Neural cell (in vitro differentiated cells): ENCODE measurements around the gene ZC3H14. TPM values are rescaled to one million over a fixed set of nuclear protein-coding genes. Genes with fewer than 3 reads are reported as not detected.

ENCODE experiments used
- H2AFZ ChIP-seq: fragments of 200-600, 300-800 bp; sonication (generic), shearing (Covaris generic); 2 replicates; pipeline ENCODE4 v1.6.0; 2014; ENCODE audit warnings: low read depth, mild to moderate bottlenecking, antibody characterized with exemption, low read length, moderate library complexity
- H3F3A ChIP-seq: fragments of 200-600 bp; shearing (Covaris generic); 2 replicates; pipeline ENCODE4 v1.6.1; 2016; ENCODE audit warnings: mild to moderate bottlenecking, moderate library complexity, mixed read lengths, antibody characterized with exemption, low read length; ENCODE audit not compliant: insufficient read depth, poor library complexity, severe bottlenecking
- H3K27ac ChIP-seq: fragments of 200-600, 300-800 bp; sonication (generic), shearing (Covaris generic); 2 replicates; pipeline ENCODE4 v1.5.1; 2014; ENCODE audit warnings: mild to moderate bottlenecking, low read length, moderate library complexity
- H3K27me3 ChIP-seq: fragments of 300-800, 200-600 bp; sonication (generic), shearing (Covaris generic); 2 replicates; pipeline ENCODE4 v1.6.0; 2014; ENCODE audit warnings: mild to moderate bottlenecking, low read depth, low read length, moderate library complexity; ENCODE audit not compliant: insufficient read depth
- H3K36me3 ChIP-seq: fragments of 300-800, 200-600 bp; sonication (generic), shearing (Covaris generic); 2 replicates; pipeline ENCODE4 v1.5.1; 2014; ENCODE audit warnings: mild to moderate bottlenecking, antibody characterized with exemption, low read length, moderate library complexity; ENCODE audit not compliant: insufficient read depth
- H3K4me2 ChIP-seq: fragments of 300-800, 200-600 bp; sonication (generic), shearing (Covaris generic); 2 replicates; pipeline ENCODE4 v1.6.0; 2014; ENCODE audit warnings: mild to moderate bottlenecking, low read length
- H3K4me3 ChIP-seq: fragments of 300-800, 200-600 bp; sonication (generic), shearing (Covaris generic); 2 replicates; pipeline ENCODE4 v1.5.1; 2014; ENCODE audit warnings: mild to moderate bottlenecking, low read length, moderate library complexity
- H3K79me2 ChIP-seq: fragments of 200-600 bp; shearing (Covaris generic); replicated peaks from 2 replicates; pipeline ENCODE4 v1.6.0; 2014; ENCODE audit warnings: mild to moderate bottlenecking, low read length, moderate library complexity; ENCODE audit not compliant: insufficient read depth
- H3K9ac ChIP-seq: fragments of 300-800, 200-600 bp; sonication (generic), shearing (Covaris generic); 2 replicates; pipeline ENCODE4 v1.6.1; 2016; ENCODE audit warnings: mild to moderate bottlenecking, low read length, mixed read lengths
- H3K9me2 ChIP-seq: fragments of 200-600 bp; shearing (Covaris generic); 2 replicates; pipeline ENCODE4 v1.6.1; 2016; ENCODE audit warnings: mild to moderate bottlenecking, low read length, mixed read lengths; ENCODE audit not compliant: insufficient read depth
- H3K9me3 ChIP-seq: fragments of 200-600, 300-800 bp; sonication (generic), shearing (Covaris generic); 2 replicates; pipeline ENCODE4 v1.6.1; 2016; ENCODE audit warnings: mild to moderate bottlenecking, mixed run types, low read length, moderate library complexity, mixed read lengths
- H4K20me1 ChIP-seq: fragments of 200-600 bp; shearing (Covaris generic); 2 replicates; pipeline ENCODE4 v1.6.1; 2016; ENCODE audit warnings: mild to moderate bottlenecking, mixed run types; ENCODE audit not compliant: insufficient read depth
- CTCF ChIP-seq: fragments of 450-650 bp; IDR thresholded peaks from 2 replicates; pipeline ENCODE4 v1.5.1; 2014; ENCODE audit warnings: antibody characterized with exemption, mild to moderate bottlenecking, moderate library complexity; ENCODE audit not compliant: poor library complexity, severe bottlenecking
- EP300 ChIP-seq: fragments of 450-650 bp; conservative IDR thresholded peaks from 2 replicates; pipeline ENCODE4 v1.6.1; 2014; ENCODE audit warnings: antibody characterized with exemption, mild to moderate bottlenecking, moderate library complexity; ENCODE audit not compliant: poor library complexity, severe bottlenecking
- EZH2 ChIP-seq: fragments of 200-600, 300-800 bp; shearing (Covaris generic), sonication (generic); IDR thresholded peaks from 2 replicates; pipeline ENCODE4 v1.6.1; 2014; ENCODE audit warnings: antibody characterized with exemption, low read length, borderline replicate concordance, mild to moderate bottlenecking; ENCODE audit not compliant: insufficient read depth, poor library complexity, severe bottlenecking
- MXI1 ChIP-seq: fragments of 450-650 bp; conservative IDR thresholded peaks from 2 replicates; pipeline ENCODE4 v1.6.1; 2014; ENCODE audit warnings: antibody characterized with exemption, mild to moderate bottlenecking; ENCODE audit not compliant: poor library complexity, severe bottlenecking
- POLR2AphosphoS5 ChIP-seq: IDR thresholded peaks from 2 replicates; pipeline ENCODE4 v1.6.1; 2012
- RAD21 ChIP-seq: fragments of 450-650 bp; conservative IDR thresholded peaks from 2 replicates; pipeline ENCODE4 v1.6.1; 2014; ENCODE audit warnings: antibody characterized with exemption, mild to moderate bottlenecking, moderate library complexity
- REST ChIP-seq: IDR thresholded peaks from 2 replicates; pipeline ENCODE4 v1.6.1; 2012; ENCODE audit warnings: borderline replicate concordance
- SMC3 ChIP-seq: fragments of 450-650 bp; conservative IDR thresholded peaks from 2 replicates; pipeline ENCODE4 v1.6.1; 2014; ENCODE audit warnings: antibody characterized with exemption, mild to moderate bottlenecking, moderate library complexity; ENCODE audit not compliant: poor library complexity
- TAF1 ChIP-seq: IDR thresholded peaks from 2 replicates; pipeline ENCODE4 v1.6.1; 2012; ENCODE audit warnings: low read depth
- polyA plus RNA-seq: library from polyadenylated mRNA; depleted of rRNA; stranded (reverse); fragments of >200 nt; gene quantifications from 2 replicates; pipeline ENCODE4 v1.2.3, GENCODE V29; 2014

The ZC3H14 gene
- polyA plus RNA-seq, 1 donor from 2014 or later = 70.5 TPM

GRCh38 chr14:88598097-88598675 is 35.3 kb downstream of the ZC3H14 start:
- Histone ChIP-seq H3K27ac (no peak overlapping the region), H3K9me3 (no peaks in the 10 kb centered on the region), H3F3A (no peaks in the 10 kb centered on the region), H3K36me3 (peaks cover 2% of the 10 kb centered on the region), H3K79me2 (no peaks in the 10 kb centered on the region), H3K9ac (no peak overlapping the region), H3K9me2 (no peaks in the 10 kb centered on the region), H3K27me3 (no peaks in the 10 kb centered on the region), H4K20me1 (no peaks in the 10 kb centered on the region), H2AFZ (no peak overlapping the region), H3K4me2 (no peak overlapping the region), H3K4me3 (no peak overlapping the region)
- TF ChIP-seq POLR2AphosphoS5 = no peak

- H3F3A ChIP-seq = no peaks in the 10 kb centered on the region
- no peaks in the 10 kb centered on the region for H4K20me1 ChIP-seq
- no peak overlapping the region for H3K4me2 ChIP-seq
- no peak overlapping the region for H2AFZ ChIP-seq
- H3K27ac ChIP-seq = no peak overlapping the region
- H3K9me3 ChIP-seq = no peaks in the 10 kb centered on the region
- H3K9me2 ChIP-seq = no peaks in the 10 kb centered on the region
- no peak overlapping the region for H3K9ac ChIP-seq
- H3K27me3 ChIP-seq = no peaks in the 10 kb centered on the region
- TF ChIP-seq REST = no peak
- peaks cover 3% of the 10 kb centered on the region for H3K36me3 ChIP-seq
- H3K4me3 ChIP-seq = no peak overlapping the region
- no peaks in the 10 kb centered on the region for H3K79me2 ChIP-seq
These were observed 36.5 kb downstream of the ZC3H14 start for GRCh38 chr14:88599326-88599725.

GRCh38 chr14:88599761-88600439 is 37.1 kb downstream of the ZC3H14 start:
- Histone ChIP-seq H3K27ac (no peak overlapping the region), H3K9me2 (no peaks in the 10 kb centered on the region), H3K9ac (no peak overlapping the region), H3K9me3 (no peaks in the 10 kb centered on the region), H2AFZ (no peak overlapping the region), H3F3A (no peaks in the 10 kb centered on the region), H3K36me3 (peaks cover 3% of the 10 kb centered on the region), H3K4me2 (no peak overlapping the region), H3K79me2 (no peaks in the 10 kb centered on the region), H3K27me3 (no peaks in the 10 kb centered on the region), H4K20me1 (no peaks in the 10 kb centered on the region), H3K4me3 (no peak overlapping the region)
- TF ChIP-seq REST = no peak
- no peak for TF ChIP-seq CTCF
- no peak for TF ChIP-seq MXI1
- no peak for TF ChIP-seq EP300
- TF ChIP-seq EZH2 = no peak
- no peak for TF ChIP-seq POLR2AphosphoS5
- no peak for TF ChIP-seq RAD21
- no peak for TF ChIP-seq SMC3
- TF ChIP-seq TAF1 = no peak
